Anterior cingulate cortex (tissue), 58 donors: ENCODE measurements around the gene ABCC12.

Experiments used
- DNase-seq, 58 donors: peaks; one replicate each; lab custom pipeline; 2025; lab: John Stamatoyannopoulos, UW

ABCC12 gene

GRCh38 chr16:48110000-48110399 lies 45.8 kb downstream of the ABCC12 start:
- DNase-seq, result no peak

DNA sequence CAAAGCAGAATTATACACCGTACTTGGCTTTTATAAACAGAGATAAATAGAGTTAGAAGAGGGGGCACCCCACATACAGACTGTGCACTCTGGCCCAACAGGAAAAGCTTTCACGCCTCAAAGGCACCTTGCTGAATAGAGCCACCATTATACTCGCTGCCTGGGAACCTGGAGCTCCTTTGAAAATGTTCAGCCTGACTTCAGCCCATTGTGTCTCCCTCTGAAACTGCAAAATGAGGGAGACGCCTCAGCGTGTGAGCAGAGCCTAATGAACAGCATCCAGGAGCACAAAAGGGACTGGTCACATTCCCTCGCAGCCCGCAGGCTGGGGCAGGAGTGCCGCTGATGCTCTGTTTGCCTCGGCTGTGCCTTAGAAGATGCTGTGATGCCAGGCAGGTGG lies 46.3 kb downstream of the ABCC12 start:
- no peak for DNase-seq

GRCh38 chr16:48106446-48106845 lies 49.3 kb downstream of the ABCC12 start:
- peak in 7 of 58 donors; percentile 7 to 30 (median 14) for DNase-seq
